ENCODE data around the gene ANKRD12. TPM values are rescaled to one million over a fixed set of nuclear protein-coding genes. Genes with fewer than 3 reads are reported as not detected.

Gene ANKRD12
- total and polyA plus RNA-seq, 2 of the 4 experiments (the other 2 are of a cell fraction), result 2.6 to 12.9 TPM

GRCh38 chr18:9136315-9137155 is at the start of gene ANKRD12 (continued):
- TF ChIP-seq ELK1 (IDR thresholded peaks at IDR 0.05; ENCODE audit: borderline replicate concordance, low read depth, low read length), result no peak
- peak; percentile 95 for TF ChIP-seq MAZ (IDR thresholded peaks at IDR 0.05; ENCODE audit: borderline replicate concordance, low read depth, low read length)
- TF ChIP-seq MXI1 (IDR thresholded peaks at IDR 0.05; ENCODE audit: borderline replicate concordance, low read depth, low read length), result peak; percentile 42; the same call in 1 of the 2 replicates
- no peak for TF ChIP-seq MAFK (IDR thresholded peaks at IDR 0.05; ENCODE audit: low read depth, low read length)
- peak; percentile 10; the same call in 1 of the 2 replicates for TF ChIP-seq RAD21 (IDR thresholded peaks at IDR 0.05; ENCODE audit: low read length)
